Activated CD8-positive, alpha-beta memory T cell treated with anti-CD3 and anti-CD28 coated beads, Interleukin-2, amount 50 U/mL, for 1 hour (primary cell): ENCODE data around the gene MRPL11.

ENCODE experiments used
- DNase-seq: peaks from one replicate; pipeline ENCODE4 v3.0.0-alpha.2; 2020; ENCODE audit errors: extremely low read depth

The MRPL11 gene

GRCh38 chr11:66388780-66389386 lies 49.8 kb downstream of the MRPL11 start:
- DNase-seq, result no peak

DNA sequence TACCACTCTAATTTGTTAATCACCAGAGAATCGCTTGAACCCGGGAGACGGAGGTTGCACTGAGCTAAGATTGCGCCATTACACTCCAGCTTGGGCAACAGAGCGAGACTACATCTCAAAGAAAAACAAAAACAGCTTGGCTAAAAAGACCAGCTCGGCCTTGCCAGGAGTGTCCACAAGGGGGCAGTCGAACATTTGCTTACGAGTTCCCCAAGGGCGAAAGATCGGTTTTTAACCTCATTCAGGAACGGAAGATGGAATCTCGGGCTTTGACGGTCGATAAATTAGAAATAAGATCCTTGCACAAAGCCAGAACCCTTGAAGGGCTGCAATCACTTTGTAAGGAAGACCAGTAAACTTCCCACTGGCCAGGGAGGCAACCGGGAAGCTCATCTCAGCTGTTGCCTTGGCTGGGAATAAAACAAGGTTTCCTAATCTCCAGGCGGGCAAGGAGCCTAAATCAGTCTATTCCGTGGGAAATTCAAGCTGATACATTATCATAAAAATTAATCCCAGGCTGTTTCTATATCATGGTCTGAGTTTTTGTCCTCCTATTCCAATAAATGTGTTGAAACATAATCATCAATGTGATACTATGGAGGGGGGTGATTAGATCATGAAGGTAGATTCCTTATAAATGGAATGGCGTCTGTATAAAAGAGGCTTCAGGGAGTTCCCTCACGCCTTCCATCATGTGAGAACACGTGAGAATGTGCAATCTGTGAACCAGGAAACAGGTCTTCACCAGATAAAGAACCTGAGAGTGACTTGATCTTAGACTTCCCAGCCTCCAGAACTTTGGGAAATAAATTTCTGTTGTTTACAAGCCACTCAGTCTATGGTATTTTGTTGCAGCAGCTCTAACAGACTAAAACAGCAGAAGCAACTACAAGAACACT lies 52.2 kb downstream of the MRPL11 start:
- no peak for DNase-seq
